Mammary epithelial cell (primary cell): ENCODE results near the gene ABCC6.
"Not testable (repeated sequence)": the region's sequence is repeated elsewhere in the genome, so short reads cannot be mapped to it uniquely, and the experiment has no call there.

ENCODE experiments used
- CTCF ChIP-seq, 2 donors: IDR thresholded peaks in 1 of 2; conservative IDR thresholded peaks in 1 of 2; 2 replicates each; pipeline ENCODE4 v1.5.1; 2011 to 2012; ENCODE audit warnings: inconsistent platforms in 2 of 2, low read length in 2 of 2, mild to moderate bottlenecking in 2 of 2, control low read depth in 1 of 2, low read depth in 1 of 2; ENCODE audit not compliant: insufficient read depth in 1 of 2; ENCODE audit errors: extremely low read depth in 1 of 2
- EZH2 ChIP-seq: IDR thresholded peaks from 2 replicates; pipeline ENCODE4 v1.6.1; 2012; ENCODE audit warnings: low read length, inconsistent platforms, borderline replicate concordance

- not testable (repeated sequence) for TF ChIP-seq CTCF (conservative IDR thresholded peaks at IDR 0.05 in 1 of 2, IDR thresholded peaks at IDR 0.05 in 1 of 2; ENCODE audit: extremely low read depth in 1 of 2, insufficient read depth in 1 of 2, low read depth in 1 of 2, low read length in 2 of 2); EZH2
These were observed 70.3 kb downstream of the ABCC6 start for GRCh38 chr16:16153000-16153399.
